K562 (cell line): Measurements from ENCODE around the gene CSNK1G2. TPM values are rescaled to one million over a fixed set of nuclear protein-coding genes. Genes with fewer than 3 reads are reported as not detected.
A peak's percentile ranks its signal among the peaks of the same experiment; 100 is the strongest.

Experiments
- ATAC-seq: fragments of 200-7000 bp; cut with Tn5 transposase; 3 replicates; pipeline ENCODE4 v1.9.1; 2020; ENCODE audit warnings: moderate library complexity
- BruUV-seq: library from RNA; stranded (reverse); fragments of 400-500 nt; replicated peaks from 2 replicates; lab custom pipeline; 2021; lab: Mats Ljungman, UMichigan
- CTCF ChIA-PET: fragments of 300-600 bp; formaldehyde crosslinking; extraction: SDS; loops from one replicate; lab custom pipeline; 2021; ENCODE audit warnings: low intra/inter-chr PET ratio; lab: Yijun Ruan, JAX
- POLR2A ChIA-PET: fragments of 300-600, 350-650 bp; sonication (Branson Sonifier 250); formaldehyde crosslinking; extraction: SDS; loops from one replicate; lab custom pipeline; 2021; ENCODE audit warnings: antibody characterized with exemption, inconsistent platforms; lab: Yijun Ruan, JAX
- DNase-seq, 4 experiments: peaks; one replicate each; pipeline versions ENCODE4 v3.0.0 to v3.0.0-alpha.2; 2011 to 2018; ENCODE audit warnings: low spot score in 3 of 4, mixed read lengths in 3 of 4; ENCODE audit errors: extremely low read depth in 1 of 4
- FAIRE-seq: peaks from 2 replicates; lab custom pipeline; 2011; peaks lifted over from hg19 to GRCh38; lab: Jason Lieb, UNC
- H2AFZ ChIP-seq: 2 replicates; pipeline ENCODE4 v1.6.0; 2011; ENCODE audit warnings: low read depth, low read length, control low read depth, inconsistent platforms
- H3K27ac ChIP-seq: fragments of 200-600 bp; 3 replicates; pipeline ENCODE4 v1.8.0; 2011; ENCODE audit warnings: low read depth, mild to moderate bottlenecking, control low read depth, inconsistent platforms, low read length, moderate library complexity, mixed read lengths; ENCODE audit errors: extremely low read depth
- H3K27me3 ChIP-seq, 2 experiments: fragments of 300-600 bp in 1 of 2; 2 replicates in 1 of 2; 3 replicates in 1 of 2; pipeline versions ENCODE4 v1.6.0 to v1.8.0; 2011; ENCODE audit warnings: inconsistent platforms in 2 of 2, low read length in 2 of 2, mild to moderate bottlenecking in 1 of 2, mixed read lengths in 1 of 2, moderate library complexity in 1 of 2; ENCODE audit not compliant: control insufficient read depth in 2 of 2, insufficient read depth in 2 of 2
- H3K36me3 ChIP-seq: fragments of 300-600 bp; 3 replicates; pipeline ENCODE4 v1.8.0; 2011; ENCODE audit warnings: mild to moderate bottlenecking, low read length, inconsistent platforms; ENCODE audit not compliant: control insufficient read depth, insufficient read depth
- H3K4me1 ChIP-seq, 2 experiments: fragments of 200-600 bp in 1 of 2; replicated peaks in 1 of 2; 2 replicates in 1 of 2; 3 replicates in 1 of 2; pipeline versions ENCODE4 v1.5.1 to v1.8.0; 2011; ENCODE audit warnings: inconsistent platforms in 2 of 2, low read length in 2 of 2, mild to moderate bottlenecking in 1 of 2, mixed read lengths in 1 of 2, moderate library complexity in 1 of 2; ENCODE audit not compliant: control insufficient read depth in 2 of 2, insufficient read depth in 2 of 2
- H3K4me2 ChIP-seq: 2 replicates; pipeline ENCODE4 v1.6.1; 2011; ENCODE audit warnings: low read length, control low read depth, inconsistent platforms, mixed read lengths; ENCODE audit not compliant: insufficient read depth
- H3K4me3 ChIP-seq: fragments of 200-600 bp; sonication (generic), shearing (Covaris generic); 2 replicates; pipeline ENCODE4 v1.5.1; 2016; ENCODE audit warnings: control low read depth, inconsistent platforms
- H3K79me2 ChIP-seq: fragments of 200-600 bp; 3 replicates; pipeline ENCODE4 v1.8.0; 2011; ENCODE audit warnings: low read length, inconsistent platforms; ENCODE audit not compliant: control insufficient read depth, insufficient read depth
- H3K9ac ChIP-seq, 2 experiments: 2 replicates each; pipeline versions ENCODE4 v1.6.0 to v1.6.1; 2011; ENCODE audit warnings: low read depth in 2 of 2, low read length in 2 of 2, control low read depth in 1 of 2, inconsistent platforms in 1 of 2, mild to moderate bottlenecking in 1 of 2, mixed read lengths in 1 of 2; ENCODE audit not compliant: insufficient read depth in 1 of 2
- H3K9me1 ChIP-seq: one replicate; pipeline ENCODE4 v1.6.0; 2011; ENCODE audit warnings: inconsistent platforms, mild to moderate bottlenecking, low read length, moderate library complexity; ENCODE audit not compliant: control insufficient read depth, insufficient read depth
- H3K9me3 ChIP-seq: replicated peaks from 2 replicates; pipeline ENCODE4 v1.5.1; 2011; ENCODE audit warnings: low read depth, low read length, inconsistent platforms; ENCODE audit not compliant: control insufficient read depth, insufficient read depth
- H4K20me1 ChIP-seq: replicated peaks from 2 replicates; pipeline ENCODE4 v1.6.1; 2011; ENCODE audit warnings: low read length, inconsistent platforms, mixed read lengths; ENCODE audit not compliant: control insufficient read depth, insufficient read depth
- CCAR2 ChIP-seq: fragments of 200-400 bp; formaldehyde crosslinking; IDR thresholded peaks from 2 replicates; pipeline ENCODE4 v1.6.1; 2017; ENCODE audit warnings: mild to moderate bottlenecking, low read depth, low read length
- EGR1 ChIP-seq: fragments of 450-650 bp; conservative IDR thresholded peaks from 2 replicates; pipeline ENCODE4 v1.6.1; 2017; ENCODE audit warnings: mild to moderate bottlenecking
- FUS ChIP-seq: fragments of 200-400 bp; formaldehyde crosslinking; optimal IDR thresholded peaks from 2 replicates; pipeline ENCODE3; 2017; ENCODE audit warnings: low read depth, low read length
- HBP1 ChIP-seq: fragments of 450-650 bp; formaldehyde crosslinking; IDR thresholded peaks from 2 replicates; pipeline ENCODE4 v1.4.0; 2022; ENCODE audit warnings: missing genetic modification characterization
- HES1 ChIP-seq: fragments of 450-650 bp; IDR thresholded peaks from 2 replicates; pipeline ENCODE4 v1.6.1; 2016; ENCODE audit warnings: low read depth, mild to moderate bottlenecking, moderate library complexity
- KAT7 ChIP-seq: sonication (generic); formaldehyde crosslinking; IDR thresholded peaks from 2 replicates; pipeline ENCODE4 v1.8.0; 2022; ENCODE audit warnings: missing genetic modification reagents, mild to moderate bottlenecking, borderline replicate concordance
- L3MBTL2 ChIP-seq: fragments of 450-650 bp; IDR thresholded peaks from 2 replicates; pipeline ENCODE4 v1.6.1; 2016; ENCODE audit warnings: mild to moderate bottlenecking, moderate library complexity
- MAX ChIP-seq: sonication (generic); formaldehyde crosslinking; IDR thresholded peaks from 2 replicates; pipeline ENCODE4 v1.9.0; 2022; ENCODE audit warnings: mild to moderate bottlenecking, missing genetic modification reagents
- MNT ChIP-seq, 2 experiments: fragments of 450-650 bp; conservative IDR thresholded peaks; 2 replicates each; pipeline ENCODE4 v1.6.1; 2017; ENCODE audit warnings: mild to moderate bottlenecking in 2 of 2, moderate library complexity in 2 of 2
- MTA3 ChIP-seq: fragments of 450-650 bp; formaldehyde crosslinking; IDR thresholded peaks from 2 replicates; pipeline ENCODE4 v1.6.1; 2017; ENCODE audit warnings: mild to moderate bottlenecking, borderline replicate concordance
- NR1H2 ChIP-seq: sonication (generic); formaldehyde crosslinking; IDR thresholded peaks from 2 replicates; pipeline ENCODE4 v1.4.0; 2020; ENCODE audit warnings: mild to moderate bottlenecking, missing genetic modification reagents
- NR2F6 ChIP-seq: fragments of 450-650 bp; formaldehyde crosslinking; IDR thresholded peaks from 2 replicates; pipeline ENCODE4 v1.4.0; 2020; ENCODE audit warnings: mild to moderate bottlenecking
- PHF8 ChIP-seq: fragments of 200-600 bp; sonication (generic); IDR thresholded peaks from 2 replicates; pipeline ENCODE4 v1.6.1; 2012; ENCODE audit warnings: mixed run types, mild to moderate bottlenecking, inconsistent platforms, low read length, moderate library complexity, borderline replicate concordance
- RAD21 ChIP-seq, 2 experiments: fragments of 250-450 bp in 1 of 2; fragments of 450-650 bp in 1 of 2; sonication (Bioruptor Pico) in 1 of 2; formaldehyde crosslinking in 1 of 2; IDR thresholded peaks in 1 of 2; conservative IDR thresholded peaks in 1 of 2; 2 replicates each; pipeline versions ENCODE4 v1.4.0 to v1.8.0; 2020 to 2022; ENCODE audit warnings: mild to moderate bottlenecking in 2 of 2, moderate library complexity in 1 of 2
- ZNF12 ChIP-seq: sonication (generic); formaldehyde crosslinking; IDR thresholded peaks from 2 replicates; pipeline ENCODE4 v1.4.0; 2020; ENCODE audit warnings: mild to moderate bottlenecking, missing genetic modification reagents
- ZNF23 ChIP-seq: fragments of 250-450 bp; sonication (Bioruptor Pico); IDR thresholded peaks from 2 replicates; pipeline ENCODE4 v1.4.0; 2020; ENCODE audit warnings: mild to moderate bottlenecking
- ZNF699 ChIP-seq: fragments of 250-450 bp; sonication (Bioruptor Pico); IDR thresholded peaks from 2 replicates; pipeline ENCODE4 v1.8.0; 2021; ENCODE audit warnings: mild to moderate bottlenecking, moderate library complexity; ENCODE audit not compliant: insufficient replicate concordance
- WGBS: fragments of 100-300 bp; shearing (Covaris generic); methylation state at CpG from one replicate; pipeline ENCODE4 v1.1.6; 2016; ENCODE audit warnings: low coverage, mixed read lengths; ENCODE audit not compliant: insufficient coverage; ENCODE audit errors: missing lambda C conversion rate; 5-methylcytosine and 5-hydroxymethylcytosine counted together
- in situ Hi-C: fragments of 300-500 bp; cut with MboI; formaldehyde crosslinking; loops from 4 replicates; pipeline ENCODE4 v1.15.0; 2018; ENCODE audit warnings: inconsistent platforms, mixed read lengths
- intact Hi-C: fragments of 100-400 bp; cut with micrococcal nuclease; formaldehyde crosslinking; loops from 2 replicates; pipeline ENCODE4 v1.14.2; 2022
- polyA plus RNA-seq, 8 experiments: library from polyadenylated mRNA; depleted of rRNA in 4 of 8; stranded (reverse) in 5 of 8; unstranded in 3 of 8; fragments of >200 nt; fragmentation: Nextera tagmentation in 2 of 8; fragmentation: Illumina TruSeq in 1 of 8; extraction: Ambion mirVana in 2 of 8; extraction: Trizol in 1 of 8; gene quantifications; 2 replicates each; pipeline versions ENCODE4 v1.2.1 to v1.2.3, GENCODE V29; 2011 to 2014; ENCODE audit warnings: inconsistent platforms in 1 of 8, missing spikeins in 1 of 8
- total RNA-seq, 7 experiments: library from RNA; depleted of rRNA in 6 of 7; stranded (reverse); fragments of >200 nt in 6 of 7; fragmentation: Illumina TruSeq in 2 of 7; extraction: Trizol in 2 of 7; gene quantifications; 2 replicates each; pipeline versions ENCODE4 v1.2.1 to v1.2.3, GENCODE V29; 2011 to 2021; ENCODE audit warnings: low replicate concordance in 1 of 7

Gene CSNK1G2
- total and polyA plus RNA-seq, 9 of the 15 experiments (the other 6 are each of a cell fraction or from before 2014, with no cell fraction given), result 0.48 to 119 (median 49.5) TPM

GRCh38 chr19:1970003-1970805 is 29.2 kb downstream of the CSNK1G2 start:
- no peak overlapping the region for H3K4me3 ChIP-seq
- peaks cover 3% of the 10 kb centered on the region for H3K9me1 ChIP-seq
- H3K79me2 ChIP-seq, result peaks cover 49% of the 10 kb centered on the region
- no peak for ATAC-seq
- no peaks in the 10 kb centered on the region for H3K27me3 ChIP-seq
- no peak overlapping the region for H3K4me2 ChIP-seq
- H3K36me3 ChIP-seq, result peaks cover 52% of the 10 kb centered on the region; the same call in 2 of the 3 replicates
- no TSS peak for BruUV-seq
- CTCF ChIA-PET, result no interaction called here
- WGBS, result 93% methylated on average over 25 of the region's 38 CpGs
- no peak overlapping the region for H2AFZ ChIP-seq
- no peak overlapping the region for H3K27ac ChIP-seq
- peaks cover 0 to 50% of the 10 kb centered on the region in 2 experiments; a peak in 2 of 5 replicates for H3K4me1 ChIP-seq
- no peak for FAIRE-seq
- no peak for DNase-seq
- peaks cover 18% of the 10 kb centered on the region; the same call in 1 of the 2 replicates for H4K20me1 ChIP-seq
- POLR2A ChIA-PET, result interaction anchor here (0.7 kb wide), 1 partner anchor 50 kb away, joined by 4 read pairs; no protein-coding TSS in a partner anchor
- in situ Hi-C loops (no loop called here), intact Hi-C loops (no loop called here)
- H3K9me3 ChIP-seq, result no peaks in the 10 kb centered on the region
- peak overlapping the region in 1 of 2 experiments; percentile 36; a peak in 1 of 4 replicates for H3K9ac ChIP-seq
- TF ChIP-seq RAD21 (CRISPR knock-in tag; conservative IDR thresholded peaks at IDR 0.05 in 1 of 2, IDR thresholded peaks at IDR 0.05 in 1 of 2) (no peak), ZNF23 (CRISPR knock-in tag) (no peak), ZNF699 (CRISPR knock-in tag) (no peak), PHF8 (no peak), FUS (no peak), HBP1 (CRISPR knock-in tag) (no peak), MTA3 (no peak), MNT (conservative IDR thresholded peaks at IDR 0.05) (no peak), HES1 (no peak), CCAR2 (no peak), KAT7 (CRISPR knock-in tag) (no peak), NR2F6 (CRISPR knock-in tag) (no peak), NR1H2 (CRISPR knock-in tag) (no peak), EGR1 (no peak), L3MBTL2 (no peak), MAX (CRISPR knock-in tag) (no peak), ZNF12 (no peak)
